IMR-90 (cell line): Measurements from ENCODE around the gene CYB5R3. TPM values are rescaled to one million over a fixed set of nuclear protein-coding genes. Genes with fewer than 3 reads are reported as not detected.

Experiments used
- ATAC-seq: fragments of 200-7000 bp; cut with Tn5 transposase; 2 replicates; pipeline ENCODE4 v1.9.1; 2020; ENCODE audit warnings: low read depth, mild to moderate bottlenecking, moderate library complexity
- BruUV-seq: library from RNA; stranded (reverse); fragments of 400-500 nt; replicated peaks from 2 replicates; lab custom pipeline; 2021; lab: Mats Ljungman, UMichigan
- CTCF ChIA-PET: fragments of 300-600 bp; formaldehyde crosslinking; extraction: SDS; loops from one replicate; lab custom pipeline; 2021; ENCODE audit warnings: antibody characterized with exemption; lab: Yijun Ruan, JAX
- POLR2A ChIA-PET: fragments of 300-600 bp; sonication (Branson Sonifier 250); formaldehyde crosslinking; loops from one replicate; lab custom pipeline; 2022; ENCODE audit warnings: antibody characterized with exemption; ENCODE audit not compliant: unreplicated experiment; lab: Charles Lee
- DNase-seq: peaks from one replicate; pipeline ENCODE4 v3.0.0; 2013
- H2AFZ ChIP-seq: replicated peaks from 2 replicates; pipeline ENCODE3; 2013; ENCODE audit warnings: low read length, mild to moderate bottlenecking; ENCODE audit not compliant: poor library complexity
- H2AK5ac ChIP-seq: 2 replicates; pipeline ENCODE4 v1.6.1; 2013; ENCODE audit warnings: low read depth, low read length, inconsistent platforms
- H2AK9ac ChIP-seq: replicated peaks from 2 replicates; pipeline ENCODE3; 2013; ENCODE audit warnings: mild to moderate bottlenecking, low read depth, low read length, moderate library complexity; ENCODE audit not compliant: poor library complexity
- H2BK120ac ChIP-seq: 2 replicates; pipeline ENCODE4 v1.6.1; 2013; ENCODE audit warnings: low read depth, low read length, inconsistent platforms
- H2BK15ac ChIP-seq: 3 replicates; pipeline ENCODE4 v1.6.1; 2013; ENCODE audit warnings: low read depth, low read length, inconsistent platforms
- H2BK20ac ChIP-seq: 2 replicates; pipeline ENCODE4 v1.6.1; 2013; ENCODE audit warnings: low read depth, mild to moderate bottlenecking, inconsistent platforms, low read length, moderate library complexity
- H2BK5ac ChIP-seq: 2 replicates; pipeline ENCODE4 v1.6.1; 2013; ENCODE audit warnings: mild to moderate bottlenecking, low read depth, low read length, inconsistent platforms; ENCODE audit not compliant: poor library complexity, severe bottlenecking
- H3K14ac ChIP-seq: replicated peaks from 2 replicates; pipeline ENCODE4 v1.6.1; 2013; ENCODE audit warnings: low read depth, low read length, inconsistent platforms
- H3K18ac ChIP-seq: 2 replicates; pipeline ENCODE4 v1.6.1; 2013; ENCODE audit warnings: low read depth, low read length, control low read depth
- H3K23ac ChIP-seq: 2 replicates; pipeline ENCODE4 v1.6.1; 2013; ENCODE audit warnings: low read depth, low read length, inconsistent platforms
- H3K27ac ChIP-seq: 2 replicates; pipeline ENCODE4 v1.5.1; 2013; ENCODE audit warnings: mild to moderate bottlenecking, control low read depth, low read length; ENCODE audit not compliant: insufficient read depth
- H3K27me3 ChIP-seq: 2 replicates; pipeline ENCODE4 v1.6.1; 2013; ENCODE audit warnings: low read length; ENCODE audit not compliant: control insufficient read depth, insufficient read depth
- H3K36me3 ChIP-seq: 2 replicates; pipeline ENCODE4 v1.6.1; 2013; ENCODE audit warnings: low read length, mixed read lengths; ENCODE audit not compliant: control insufficient read depth, insufficient read depth
- H3K4ac ChIP-seq: 2 replicates; pipeline ENCODE4 v1.6.1; 2013; ENCODE audit warnings: low read depth, low read length, inconsistent platforms
- H3K4me1 ChIP-seq: 2 replicates; pipeline ENCODE4 v1.6.1; 2013; ENCODE audit warnings: low read length, mixed read lengths; ENCODE audit not compliant: control insufficient read depth, insufficient read depth
- H3K4me2 ChIP-seq: 2 replicates; pipeline ENCODE4 v1.6.1; 2013; ENCODE audit warnings: low read depth, mild to moderate bottlenecking, control low read depth, low read length, moderate library complexity
- H3K4me3 ChIP-seq: 2 replicates; pipeline ENCODE4 v1.5.1; 2013; ENCODE audit warnings: low read depth, mild to moderate bottlenecking, control low read depth, low read length, moderate library complexity; ENCODE audit not compliant: insufficient read depth
- H3K56ac ChIP-seq: 2 replicates; pipeline ENCODE4 v1.6.1; 2013; ENCODE audit warnings: low read length, inconsistent platforms; ENCODE audit not compliant: insufficient read depth; ENCODE audit errors: extremely low read depth
- H3K79me1 ChIP-seq, 2 experiments: 2 replicates each; pipeline ENCODE4 v1.6.1; 2013; ENCODE audit warnings: low read length in 2 of 2, inconsistent platforms in 1 of 2, low read depth in 1 of 2
- H3K9ac ChIP-seq: 2 replicates; pipeline ENCODE4 v1.6.1; 2013; ENCODE audit warnings: low read depth, low read length, control low read depth
- H3K9me1 ChIP-seq: 2 replicates; pipeline ENCODE4 v1.6.1; 2013; ENCODE audit warnings: low read length, inconsistent platforms; ENCODE audit not compliant: insufficient read depth
- H3K9me3 ChIP-seq: 2 replicates; pipeline ENCODE4 v1.6.1; 2013; ENCODE audit warnings: low read length; ENCODE audit not compliant: control insufficient read depth, insufficient read depth
- H4K20me1 ChIP-seq: 2 replicates; pipeline ENCODE4 v1.6.1; 2013; ENCODE audit warnings: low read length, inconsistent platforms; ENCODE audit not compliant: insufficient read depth
- H4K5ac ChIP-seq: 2 replicates; pipeline ENCODE4 v1.6.1; 2013; ENCODE audit warnings: mild to moderate bottlenecking, low read depth, low read length, control low read depth
- H4K8ac ChIP-seq, 2 experiments: 2 replicates each; pipeline ENCODE4 v1.6.1; 2013; ENCODE audit warnings: low read depth in 2 of 2, low read length in 2 of 2, control low read depth in 1 of 2, inconsistent platforms in 1 of 2
- H4K91ac ChIP-seq: 2 replicates; pipeline ENCODE4 v1.6.1; 2013; ENCODE audit warnings: low read depth, low read length, inconsistent platforms; ENCODE audit not compliant: insufficient read depth
- BHLHE40 ChIP-seq: fragments of 150-350 bp; IDR thresholded peaks from 2 replicates; pipeline ENCODE4 v1.6.1; 2016; ENCODE audit warnings: mild to moderate bottlenecking, low read depth, low read length
- CEBPB ChIP-seq: IDR thresholded peaks from 2 replicates; pipeline ENCODE4 v1.6.1; 2012; ENCODE audit warnings: low read depth, low read length, improper control_type of control experiment
- CHD1 ChIP-seq: IDR thresholded peaks from 2 replicates; pipeline ENCODE4 v1.6.1; 2012; ENCODE audit warnings: low read depth, low read length, improper control_type of control experiment
- CTCF ChIP-seq: conservative IDR thresholded peaks from 2 replicates; pipeline ENCODE4 v1.5.1; 2012; ENCODE audit warnings: mild to moderate bottlenecking, low read depth, low read length, improper control_type of control experiment
- ELK1 ChIP-seq: fragments of 150-350 bp; IDR thresholded peaks from 2 replicates; pipeline ENCODE4 v1.6.1; 2016; ENCODE audit warnings: low read depth, mild to moderate bottlenecking, low read length, moderate library complexity, borderline replicate concordance
- FOS ChIP-seq: fragments of 150-350 bp; IDR thresholded peaks from 2 replicates; pipeline ENCODE4 v1.6.1; 2016; ENCODE audit warnings: low read depth, low read length
- MAFK ChIP-seq: IDR thresholded peaks from 2 replicates; pipeline ENCODE4 v1.6.1; 2012; ENCODE audit warnings: low read depth, low read length, improper control_type of control experiment
- MAZ ChIP-seq: IDR thresholded peaks from 2 replicates; pipeline ENCODE4 v1.6.1; 2012; ENCODE audit warnings: low read depth, mild to moderate bottlenecking, low read length, improper control_type of control experiment, moderate library complexity, borderline replicate concordance
- MXI1 ChIP-seq: IDR thresholded peaks from 2 replicates; pipeline ENCODE4 v1.6.1; 2012; ENCODE audit warnings: low read depth, mild to moderate bottlenecking, low read length, moderate library complexity, borderline replicate concordance
- NFE2L2 ChIP-seq: fragments of 150-350 bp; IDR thresholded peaks from 2 replicates; pipeline ENCODE4 v1.6.1; 2016; ENCODE audit warnings: low read depth, mild to moderate bottlenecking, low read length
- POLR2A ChIP-seq: IDR thresholded peaks from 2 replicates; pipeline ENCODE4 v1.6.1; 2012; ENCODE audit warnings: mild to moderate bottlenecking, low read depth, low read length
- RAD21 ChIP-seq: IDR thresholded peaks from 2 replicates; pipeline ENCODE4 v1.6.1; 2012; ENCODE audit warnings: low read length, improper control_type of control experiment
- RCOR1 ChIP-seq: IDR thresholded peaks from 2 replicates; pipeline ENCODE4 v1.6.1; 2012; ENCODE audit warnings: mild to moderate bottlenecking, low read length, improper control_type of control experiment; ENCODE audit not compliant: insufficient replicate concordance
- RFX5 ChIP-seq: IDR thresholded peaks from 2 replicates; pipeline ENCODE4 v1.8.0; 2012; ENCODE audit warnings: low read depth, mild to moderate bottlenecking, low read length, moderate library complexity
- SMC3 ChIP-seq: fragments of 150-350 bp; IDR thresholded peaks from 2 replicates; pipeline ENCODE4 v1.6.1; 2016; ENCODE audit warnings: low read depth, mild to moderate bottlenecking, antibody characterized with exemption, low read length, moderate library complexity
- USF2 ChIP-seq: fragments of 150-350 bp; IDR thresholded peaks from 2 replicates; pipeline ENCODE4 v1.6.1; 2017; ENCODE audit warnings: mild to moderate bottlenecking, antibody characterized with exemption, low read length, low read depth
- WGBS, 2 experiments: methylation state at CpG; one replicate each; pipeline versions ENCODE4 v1.1.5 to v1.1.7; 2013; ENCODE audit warnings: missing lambda C conversion rate in 2 of 2; ENCODE audit not compliant: insufficient read length in 1 of 2; ENCODE audit errors: extremely low coverage in 2 of 2; 5-methylcytosine and 5-hydroxymethylcytosine counted together
- dilution Hi-C: fragments of 300-500 bp; cut with HindIII; formaldehyde crosslinking; loops from one replicate; pipeline ENCODE4 v1.14.3; 2018; ENCODE audit warnings: low sequenced_read_pairs; ENCODE audit not compliant: unreplicated experiment
- in situ Hi-C: fragments of 300-500 bp; cut with MboI; formaldehyde crosslinking; loops from 3 replicates; pipeline ENCODE4 v1.14.3; 2019; ENCODE audit warnings: low sequenced_read_pairs, inconsistent platforms, mixed read lengths
- intact Hi-C: fragments of 100-400 bp; cut with micrococcal nuclease; formaldehyde crosslinking; loops from 2 replicates; pipeline ENCODE4 v1.10.0; 2022
- polyA plus RNA-seq, 3 experiments: library from polyadenylated mRNA; depleted of rRNA; stranded (reverse); fragments of >200 nt; gene quantifications; 2 replicates each; pipeline ENCODE4 v1.2.3, GENCODE V29; 2012; ENCODE audit warnings: low replicate concordance in 1 of 3
- total RNA-seq: library from RNA; depleted of rRNA; stranded (reverse); fragments of >200 nt; gene quantifications from 2 replicates; pipeline ENCODE4 v1.2.3, GENCODE V29; 2012

CYB5R3 gene
- total and polyA plus RNA-seq, 2 of the 4 experiments (the other 2 are of a cell fraction) = 44.1 to 362 TPM

- no peak overlapping the region for H3K18ac ChIP-seq
- no peak overlapping the region for H2BK5ac ChIP-seq
- H3K4ac ChIP-seq = no peak overlapping the region
- no peak for TF ChIP-seq CTCF
- TF ChIP-seq MAZ = no peak
- no peak for TF ChIP-seq CHD1
- TF ChIP-seq MAFK = no peak
- no peak for TF ChIP-seq USF2
- TF ChIP-seq MXI1 = no peak
- no peak for TF ChIP-seq FOS
- TF ChIP-seq SMC3 = no peak
- TF ChIP-seq ELK1 = no peak
- TF ChIP-seq RAD21 = no peak
- no peak for TF ChIP-seq BHLHE40
- no peak for TF ChIP-seq NFE2L2
- TF ChIP-seq RFX5 = no peak
- TF ChIP-seq POLR2A = no peak
- no peak for TF ChIP-seq CEBPB
- TF ChIP-seq RCOR1 = no peak
- no peak overlapping the region for H2AFZ ChIP-seq
- no peak overlapping the region for H3K23ac ChIP-seq
- WGBS, 2 experiments = no CpG with 5 or more reads among the region's 4 CpGs
- no peak overlapping the region for H2BK20ac ChIP-seq
- H3K27ac ChIP-seq = no peak overlapping the region
- no peak overlapping the region for H4K5ac ChIP-seq
- ChIA-PET POLR2A (no interaction called here), CTCF (no interaction called here)
- dilution Hi-C loops (no loop called here), intact Hi-C loops (no loop called here), in situ Hi-C loops (no loop called here)
- no peak for ATAC-seq
- H4K91ac ChIP-seq = no peak overlapping the region
- peaks cover 0 to 11% of the 10 kb centered on the region in 2 experiments; a peak in 3 of 4 replicates for H3K79me1 ChIP-seq
- H3K9ac ChIP-seq = no peak overlapping the region
- H4K8ac ChIP-seq = no peak overlapping the region
- no peaks in the 10 kb centered on the region for H3K9me1 ChIP-seq
- peaks cover 53% of the 10 kb centered on the region for H3K36me3 ChIP-seq
- peaks cover 3% of the 10 kb centered on the region; the same call in 1 of the 2 replicates for H3K4me1 ChIP-seq
- no peak overlapping the region for H2BK15ac ChIP-seq
- H2BK120ac ChIP-seq = no peak overlapping the region
- H2AK5ac ChIP-seq = no peak overlapping the region
- H3K4me3 ChIP-seq = no peak overlapping the region
- no peak overlapping the region for H3K14ac ChIP-seq
- no peak for DNase-seq
- H4K20me1 ChIP-seq = no peaks in the 10 kb centered on the region
- no peak overlapping the region for H3K4me2 ChIP-seq
- BruUV-seq = no TSS peak
- no peak overlapping the region for H3K56ac ChIP-seq
- no peak overlapping the region for H2AK9ac ChIP-seq
- H3K9me3 ChIP-seq = no peaks in the 10 kb centered on the region
- H3K27me3 ChIP-seq = no peaks in the 10 kb centered on the region
These were observed 62.8 kb downstream of the CYB5R3 start for GRCh38 chr22:42586381-42586780.
